Right ventricle myocardium inferior (tissue), 1 donor: ENCODE results near the gene CLPTM1L. TPM values are rescaled to one million over a fixed set of nuclear protein-coding genes. Genes with fewer than 3 reads are reported as not detected.
"Not testable (repeated sequence)": the region's sequence is repeated elsewhere in the genome, so short reads cannot be mapped to it uniquely, and the experiment has no call there.

Source experiments
- ATAC-seq: fragments of 200-7000 bp; cut with Tn5 transposase; one replicate; pipeline ENCODE4 v1.9.1; 2020; ENCODE audit warnings: mild to moderate bottlenecking, moderate library complexity
- DNase-seq: peaks from one replicate; pipeline ENCODE4 v3.0.0; 2021; ENCODE audit errors: missing footprints
- intact Hi-C: fragments of 100-400 bp; cut with DNase I; formaldehyde crosslinking; loops from one replicate; pipeline ENCODE4 v1.11.0; 2022
- total RNA-seq: library from RNA; stranded (reverse); fragmentation: NEBNext Ultra II Directional; extraction: Animal tissue kit (Norgen Biotek cat#: 25700); gene quantifications from one replicate; pipeline ENCODE4 v1.2.1, GENCODE V29; 2021
- donor health status: DM: no; HTN: yes; CAD: no; lungs with severe emphysema.

CLPTM1L gene
- total RNA-seq, 1 donor from 2014 or later: 33.3 TPM

- DNase-seq (no peak), ATAC-seq (no peak)
- intact Hi-C loops: no loop called here
Observed at GRCh38 chr5:1302258-1302657, 42.6 kb downstream of the CLPTM1L start.

DNA sequence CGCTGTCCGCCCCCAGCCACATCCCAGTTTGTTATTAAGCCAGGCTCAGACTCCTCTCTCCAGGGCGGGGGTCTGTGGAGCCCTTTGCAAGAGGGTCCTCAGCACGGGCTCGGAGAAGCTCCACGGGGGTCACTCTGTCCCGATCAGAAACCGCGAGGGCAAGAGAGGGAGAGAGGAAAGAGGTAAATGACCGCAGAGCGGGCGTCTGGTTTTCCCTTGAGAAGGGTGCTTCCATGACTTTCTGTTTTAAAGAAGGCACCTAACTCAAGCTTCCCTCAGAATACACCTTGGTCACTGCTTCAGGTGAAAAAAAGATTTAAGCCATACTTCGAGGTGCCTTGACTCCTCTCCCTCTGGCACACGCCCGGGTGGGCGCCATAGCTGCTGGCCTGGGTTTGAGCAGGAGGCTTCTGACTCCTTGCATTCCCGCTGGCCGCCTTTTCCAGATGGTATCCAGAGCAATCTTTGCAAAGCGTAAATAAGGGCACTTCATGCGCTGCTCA lies 44.3 kb downstream of the CLPTM1L start:
- DNase-seq (no peak), ATAC-seq (no peak)
- intact Hi-C loops: no loop called here

GRCh38 chr5:1299961-1300360 lies 44.9 kb downstream of the CLPTM1L start:
- DNase-seq (no peak), ATAC-seq (no peak)
- intact Hi-C loops: no loop called here

DNA sequence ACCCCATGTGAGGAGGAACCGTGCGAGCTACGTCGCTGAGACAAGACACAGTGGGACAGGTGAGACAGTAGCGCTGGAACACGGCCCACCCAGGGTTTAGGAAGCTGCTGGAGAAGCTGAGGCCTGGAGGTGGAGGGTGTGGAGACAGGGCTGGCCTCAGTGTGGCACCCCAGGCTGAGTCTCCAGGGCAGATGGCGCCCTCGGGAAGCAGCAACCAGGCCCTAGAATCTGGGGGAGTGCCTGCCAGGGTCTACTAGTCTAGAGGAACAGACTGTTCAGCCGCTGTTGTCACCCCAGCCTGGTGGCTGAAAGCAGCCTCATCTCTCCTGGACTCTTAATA lies 45.4 kb downstream of the CLPTM1L start:
- DNase-seq (no peak), ATAC-seq (no peak)
- intact Hi-C loops: no loop called here

- ATAC-seq: no peak
- intact Hi-C loops: no loop called here
- DNase-seq: no peak
Observed at GRCh38 chr5:1298723-1299510, 46.0 kb downstream of the CLPTM1L start.

DNA sequence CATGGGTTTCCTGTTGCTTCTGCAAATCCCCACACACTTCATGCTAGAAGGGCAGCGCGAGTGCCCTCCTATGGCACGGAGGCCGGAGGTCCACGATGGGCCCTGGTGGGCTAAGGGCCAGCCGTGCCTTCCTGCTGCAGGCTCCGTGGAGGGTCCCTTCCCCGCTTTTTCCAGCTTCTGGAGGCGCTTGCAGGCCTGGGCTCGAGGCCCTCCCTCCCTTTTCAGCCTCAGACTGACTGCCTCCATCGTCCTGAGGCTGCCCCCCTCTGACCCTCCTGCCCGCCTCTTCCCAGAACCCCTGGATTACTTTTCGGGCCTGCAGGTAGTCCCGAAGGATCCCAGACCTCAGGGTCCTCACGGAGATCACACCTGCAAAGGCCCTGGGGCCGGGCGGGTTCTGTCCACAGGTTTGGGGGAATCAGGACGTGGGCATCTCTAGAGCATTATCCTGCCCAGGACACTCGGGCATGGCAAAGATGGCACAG lies 46.8 kb downstream of the CLPTM1L start:
- ATAC-seq: no peak
- DNase-seq: no peak
- intact Hi-C loops: no loop called here

DNA sequence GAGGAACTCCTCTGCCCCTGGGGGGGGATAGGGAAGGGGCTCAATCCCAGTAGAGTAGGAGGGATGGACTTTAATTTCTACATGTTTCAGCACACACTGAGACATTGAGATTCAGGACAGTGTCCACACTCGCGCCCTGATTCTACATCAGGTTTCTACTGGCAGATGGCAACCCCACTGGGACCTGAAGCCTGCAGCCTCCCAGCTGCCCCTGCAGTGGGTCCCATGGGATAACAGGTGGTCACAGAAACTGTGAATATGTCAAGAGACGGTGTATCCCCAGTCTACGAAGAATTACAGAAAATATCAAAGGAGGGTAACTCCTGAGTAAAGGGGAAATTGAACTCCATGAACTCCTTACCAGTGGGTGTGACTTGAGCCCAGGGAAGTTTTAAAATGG lies 47.7 kb downstream of the CLPTM1L start:
- intact Hi-C loops: no loop called here
- DNase-seq (no peak), ATAC-seq (no peak)

DNA sequence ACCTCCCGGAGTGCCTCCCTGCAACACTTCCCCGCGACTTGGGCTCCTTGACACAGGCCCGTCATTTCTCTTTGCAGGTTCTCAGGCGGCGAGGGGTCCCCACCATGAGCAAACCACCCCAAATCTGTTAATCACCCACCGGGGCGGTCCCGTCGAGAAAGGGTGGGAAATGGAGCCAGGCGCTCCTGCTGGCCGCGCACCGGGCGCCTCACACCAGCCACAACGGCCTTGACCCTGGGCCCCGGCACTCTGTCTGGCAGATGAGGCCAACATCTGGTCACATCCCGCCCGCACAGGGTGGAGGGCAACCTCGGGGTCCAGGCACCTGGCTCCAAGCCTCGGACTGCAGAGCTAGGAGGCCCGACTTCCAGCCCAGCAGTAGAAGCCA lies 49.3 kb downstream of the CLPTM1L start:
- ATAC-seq: no peak
- no peak for DNase-seq

DNA sequence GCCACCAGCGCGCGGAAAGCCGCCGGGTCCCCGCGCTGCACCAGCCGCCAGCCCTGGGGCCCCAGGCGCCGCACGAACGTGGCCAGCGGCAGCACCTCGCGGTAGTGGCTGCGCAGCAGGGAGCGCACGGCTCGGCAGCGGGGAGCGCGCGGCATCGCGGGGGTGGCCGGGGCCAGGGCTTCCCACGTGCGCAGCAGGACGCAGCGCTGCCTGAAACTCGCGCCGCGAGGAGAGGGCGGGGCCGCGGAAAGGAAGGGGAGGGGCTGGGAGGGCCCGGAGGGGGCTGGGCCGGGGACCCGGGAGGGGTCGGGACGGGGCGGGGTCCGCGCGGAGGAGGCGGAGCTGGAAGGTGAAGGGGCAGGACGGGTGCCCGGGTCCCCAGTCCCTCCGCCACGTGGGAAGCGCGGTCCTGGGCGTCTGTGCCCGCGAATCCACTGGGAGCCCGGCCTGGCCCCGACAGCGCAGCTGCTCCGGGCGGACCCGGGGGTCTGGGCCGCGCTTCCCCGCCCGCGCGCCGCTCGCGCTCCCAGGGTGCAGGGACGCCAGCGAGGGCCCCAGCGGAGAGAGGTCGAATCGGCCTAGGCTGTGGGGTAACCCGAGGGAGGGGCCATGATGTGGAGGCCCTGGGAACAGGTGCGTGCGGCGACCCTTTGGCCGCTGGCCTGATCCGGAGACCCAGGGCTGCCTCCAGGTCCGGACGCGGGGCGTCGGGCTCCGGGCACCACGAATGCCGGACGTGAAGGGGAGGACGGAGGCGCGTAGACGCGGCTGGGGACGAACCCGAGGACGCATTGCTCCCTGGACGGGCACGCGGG lies 49.9 kb downstream of the CLPTM1L start, which contains the start of gene TERT:
TERT (minus strand) TSS at position 234 of the 815 bp plus-strand sequence; CDS start at position 155, 79 bp downstream.
- DNase-seq: no peak
- intact Hi-C loops: no loop called here
- ATAC-seq: no peak

More for the DNA sequence above, 49.3 kb downstream of the CLPTM1L start:
- intact Hi-C loops: no loop called here

GRCh38 chr5:1294206-1294834 lies 50.6 kb downstream of the CLPTM1L start:
- ATAC-seq (no peak), DNase-seq (no peak)
- intact Hi-C loops: no loop called here

- intact Hi-C loops: no loop called here
- no peak for DNase-seq
- ATAC-seq: no peak
Observed at GRCh38 chr5:1293416-1294205, 51.3 kb downstream of the CLPTM1L start.

DNA sequence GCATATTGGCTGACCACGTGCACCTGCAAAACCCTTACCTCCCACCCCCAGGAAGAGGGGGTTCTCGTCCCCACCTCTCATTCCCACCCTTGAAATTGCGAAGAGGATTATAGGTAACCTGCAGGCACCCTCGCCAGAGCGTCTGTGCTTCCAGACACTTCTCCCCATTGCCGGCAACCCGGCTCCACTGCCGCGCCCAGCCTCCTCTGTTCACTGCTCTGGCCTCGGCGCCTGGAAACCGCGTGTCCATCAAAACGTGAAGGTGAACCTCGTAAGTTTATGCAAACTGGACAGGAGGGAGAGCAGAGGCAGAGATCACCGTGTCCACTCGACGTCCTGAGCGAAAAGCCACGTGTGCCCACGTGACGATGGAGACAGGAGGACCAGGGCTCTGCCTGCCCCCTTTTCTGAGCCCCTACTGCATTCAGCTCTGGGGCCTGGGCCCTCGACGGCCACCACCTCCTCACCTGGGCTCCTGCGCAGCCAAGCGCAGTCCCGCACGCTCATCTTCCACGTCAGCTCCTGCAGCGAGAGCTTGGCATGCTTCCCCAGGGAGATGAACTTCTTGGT lies 52.0 kb downstream of the CLPTM1L start:
- no peak for ATAC-seq
- no peak for DNase-seq
- intact Hi-C loops: no loop called here

- DNase-seq (no peak), ATAC-seq (no peak)
- intact Hi-C loops: no loop called here
Observed at GRCh38 chr5:1292139-1292538, 52.8 kb downstream of the CLPTM1L start.

- no peak for ATAC-seq
- DNase-seq: no peak
- intact Hi-C loops: no loop called here
Observed at GRCh38 chr5:1291611-1292080, 53.3 kb downstream of the CLPTM1L start.

GRCh38 chr5:1290956-1291355 lies 53.9 kb downstream of the CLPTM1L start:
- intact Hi-C loops, DNase-seq, ATAC-seq: not testable (repeated sequence)

DNA sequence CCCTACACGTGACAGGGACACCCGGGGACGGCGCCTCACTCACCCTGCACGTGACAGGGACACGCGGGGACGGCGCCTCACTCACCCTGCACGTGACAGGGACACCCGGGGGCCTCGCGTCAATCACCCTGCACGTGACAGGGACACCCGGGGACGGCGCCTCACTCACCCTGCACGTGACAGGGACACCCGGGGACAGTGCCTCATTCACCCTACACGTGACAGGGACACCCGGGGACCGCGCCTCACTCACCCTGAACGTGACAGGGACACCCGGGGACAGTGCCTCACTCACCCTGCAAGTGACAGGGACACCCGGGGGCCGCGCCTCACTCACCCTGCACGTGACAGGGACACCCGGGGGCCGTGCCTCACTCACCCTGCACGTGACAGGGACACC lies 55.3 kb downstream of the CLPTM1L start:
- DNase-seq, ATAC-seq, intact Hi-C loops: not testable (repeated sequence)

DNA sequence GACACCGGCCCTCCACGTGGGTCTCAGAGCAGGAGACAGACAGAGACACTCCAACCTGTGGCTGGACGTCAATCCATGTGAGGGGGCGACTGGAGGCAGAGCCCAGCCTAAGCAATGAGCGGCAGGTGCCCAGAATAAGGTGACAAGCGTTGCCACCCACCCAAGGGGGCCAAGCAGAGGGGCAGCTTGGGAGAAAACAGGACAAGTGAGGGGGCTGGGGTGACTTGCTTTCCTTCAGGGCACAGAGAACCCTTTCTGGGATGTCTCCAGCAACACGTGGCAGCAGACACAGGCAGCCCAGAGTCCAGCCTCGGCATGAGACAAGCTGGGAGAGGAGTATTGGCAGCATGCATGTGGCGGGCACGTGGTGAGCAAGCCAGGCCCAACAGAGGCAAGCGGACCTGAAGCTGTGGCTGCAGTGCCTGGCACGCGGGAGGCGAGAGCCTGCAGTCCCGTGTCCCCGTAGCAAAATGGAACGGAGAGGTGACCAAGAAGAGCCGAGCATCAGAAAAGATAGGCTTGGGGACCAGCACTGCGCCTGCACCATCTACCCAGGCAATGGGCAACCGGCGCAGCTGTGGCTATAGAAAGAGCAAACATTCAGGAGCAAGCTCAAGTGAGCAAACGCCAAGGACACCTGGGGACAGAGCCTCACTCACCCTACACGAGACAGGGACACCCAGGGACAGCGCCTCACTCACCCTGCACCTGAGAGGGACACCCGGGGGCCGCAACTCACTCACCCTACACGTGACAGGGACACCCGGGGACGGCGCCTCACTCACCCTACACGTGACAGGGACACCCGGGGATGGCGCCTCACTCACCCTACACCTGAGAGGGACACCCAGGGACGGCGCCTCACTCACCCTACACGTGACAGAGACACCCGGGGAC lies 56.2 kb downstream of the CLPTM1L start:
- no peak for ATAC-seq
- no peak for DNase-seq
- intact Hi-C loops: no loop called here
